Medulla oblongata (tissue), 1 donor: ENCODE results near the gene UBALD2.
"Not testable (repeated sequence)": the region's sequence is repeated elsewhere in the genome, so short reads cannot be mapped to it uniquely, and the experiment has no call there.

Experiments
- DNase-seq: peaks from one replicate; pipeline ENCODE4 v3.0.0-alpha.2; 2015; ENCODE audit errors: extremely low spot score

UBALD2 gene

GRCh38 chr17:76244721-76245120, 20.4 kb upstream of the UBALD2 start:
- DNase-seq: not testable (repeated sequence)

DNA sequence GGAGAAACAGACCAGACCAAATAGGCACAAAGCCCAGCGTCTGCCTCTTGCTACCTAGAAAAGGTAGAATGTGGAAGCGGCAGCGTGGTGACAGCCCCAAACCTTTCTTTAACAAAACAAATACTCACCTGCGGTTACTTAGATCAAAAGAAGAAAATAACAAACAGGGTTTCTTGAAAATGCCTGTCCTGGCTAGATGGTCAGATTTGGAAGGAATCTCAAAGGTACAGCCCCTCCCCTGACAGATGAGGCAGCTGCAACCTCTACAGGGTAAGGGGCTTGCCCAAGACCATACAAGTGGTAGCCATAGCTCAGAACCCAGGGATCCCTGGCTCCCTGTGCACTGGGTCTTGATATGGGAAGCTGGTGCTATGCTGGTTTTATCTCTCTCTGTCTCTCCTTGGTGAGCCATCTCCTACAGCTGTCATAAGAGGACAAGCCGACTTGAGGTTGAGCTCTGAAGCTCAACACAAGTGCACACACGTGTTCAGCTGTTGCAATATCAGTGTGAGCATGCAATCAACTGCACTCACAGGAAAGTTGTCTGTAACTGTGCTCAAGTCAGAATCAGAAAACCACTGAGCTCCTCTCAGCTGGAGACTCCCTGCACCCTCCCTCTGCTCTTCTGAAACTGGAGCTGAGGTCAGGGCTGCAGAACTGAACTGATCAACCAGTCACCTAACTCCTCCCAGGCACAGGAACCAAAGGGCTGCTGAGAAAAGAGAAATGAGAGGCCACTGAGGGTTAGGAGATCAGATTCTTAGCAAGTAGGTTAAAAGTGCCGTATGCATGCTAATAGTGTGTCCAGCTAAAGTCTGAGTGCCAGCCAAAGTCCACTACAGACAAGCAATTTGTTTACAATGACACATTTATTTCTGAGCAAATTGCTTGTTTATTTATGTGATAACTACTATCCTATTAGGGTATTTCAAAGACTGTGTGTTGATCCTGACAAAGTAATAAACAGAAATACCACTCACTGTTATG, 18.8 kb upstream of the UBALD2 start:
- DNase-seq: peak; percentile 30

DNA sequence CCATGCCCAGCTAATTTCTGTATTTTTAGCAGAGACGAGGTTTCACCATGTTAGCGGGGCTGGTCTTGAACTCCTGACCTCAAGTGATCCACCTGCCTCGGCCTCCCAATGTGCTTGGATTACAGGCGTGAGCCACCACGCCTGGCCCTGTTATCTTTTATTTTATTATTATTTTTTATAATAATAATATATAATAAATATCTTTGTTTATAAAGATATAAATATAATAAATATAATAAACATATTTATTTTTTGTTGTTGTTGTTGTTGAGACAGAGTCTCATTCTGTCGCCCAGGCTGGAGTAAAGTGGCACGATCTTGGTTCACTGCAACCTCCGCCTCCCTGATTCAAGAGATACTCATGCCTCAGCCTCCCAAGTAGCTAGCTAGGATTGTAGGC, 17.8 kb upstream of the UBALD2 start:
- DNase-seq: no peak

DNA sequence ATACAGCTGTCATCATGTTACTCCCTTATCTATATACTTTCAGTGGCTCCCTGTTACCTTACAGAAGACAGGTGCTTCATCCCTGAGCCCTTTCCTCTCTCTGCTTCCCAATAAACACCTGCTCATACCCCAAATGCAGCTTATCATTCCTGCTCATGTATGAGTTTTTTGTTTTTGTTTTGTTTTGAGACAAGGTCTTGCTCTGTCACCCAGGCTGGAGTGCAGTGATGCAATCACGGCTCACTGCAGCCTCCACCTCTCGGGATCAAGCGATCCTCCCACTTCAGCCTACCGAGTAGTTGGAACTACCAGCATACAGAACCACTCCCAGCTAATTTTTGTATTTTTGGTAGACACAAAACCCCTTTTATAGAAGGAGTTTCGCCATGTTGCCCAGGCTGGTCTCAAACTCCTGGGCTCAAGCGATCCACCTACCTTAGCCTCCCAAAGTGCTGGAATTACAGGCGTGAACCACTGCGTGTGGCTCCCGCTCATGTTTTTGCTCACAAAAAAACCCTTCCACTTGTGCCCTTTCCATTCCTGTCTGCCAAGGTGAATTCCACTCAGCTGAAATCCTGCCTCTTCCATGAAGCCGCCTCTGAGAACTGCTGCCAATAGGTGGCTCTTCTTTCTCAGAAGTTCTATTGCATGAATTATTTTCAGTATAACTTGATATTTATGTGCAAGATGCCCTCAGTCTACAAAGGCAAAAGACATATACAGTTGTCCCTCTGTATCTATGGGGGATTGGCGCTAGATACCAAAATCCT, 16.9 kb upstream of the UBALD2 start:
- no peak for DNase-seq

DNA sequence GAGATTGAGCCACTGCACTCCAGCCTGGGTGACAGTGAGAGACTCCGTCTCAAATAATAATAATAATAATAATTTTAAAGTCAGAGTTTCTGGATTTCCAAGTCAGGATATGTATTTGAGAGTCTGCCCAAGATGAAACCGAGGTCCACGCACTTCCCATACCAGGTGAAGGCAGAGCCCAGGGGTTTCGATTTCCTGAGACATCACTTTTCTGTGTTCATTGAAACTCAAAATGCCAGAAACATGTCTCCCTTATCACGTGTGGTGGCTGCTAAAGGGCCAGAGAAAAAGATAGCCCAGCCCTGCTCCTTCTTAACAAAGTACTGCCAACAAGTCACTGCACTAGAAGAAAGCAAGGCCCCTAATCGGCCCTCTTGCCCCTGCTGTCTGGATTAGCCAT, 15.0 kb upstream of the UBALD2 start:
- DNase-seq: no peak

DNA sequence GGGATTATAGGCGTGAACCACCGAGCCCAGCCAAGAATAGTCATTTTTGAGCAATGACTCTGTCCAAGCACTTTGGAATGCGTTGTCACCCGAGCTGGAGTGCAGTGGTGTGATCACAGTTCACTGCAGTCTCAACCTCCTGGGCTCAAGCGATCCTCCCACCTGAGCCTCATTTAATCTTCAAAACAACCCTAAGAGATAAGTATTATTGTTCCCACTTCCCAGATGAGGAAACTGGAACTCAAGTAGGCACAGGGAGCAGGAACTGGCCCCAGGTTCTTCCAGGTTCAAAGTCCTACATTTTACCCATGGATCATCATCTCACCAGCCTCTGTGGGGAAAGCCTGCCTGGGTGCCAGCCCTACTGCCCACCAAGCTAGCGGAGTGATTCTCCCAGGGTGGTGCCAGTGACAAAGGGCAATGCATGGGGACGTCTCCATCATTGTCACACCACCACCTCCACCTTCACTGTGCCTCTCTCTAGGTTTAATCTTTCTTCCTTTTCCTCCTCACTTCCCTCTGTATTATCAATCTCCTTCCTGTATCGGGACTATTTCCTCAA, 13.6 kb upstream of the UBALD2 start:
- DNase-seq: no peak

DNA sequence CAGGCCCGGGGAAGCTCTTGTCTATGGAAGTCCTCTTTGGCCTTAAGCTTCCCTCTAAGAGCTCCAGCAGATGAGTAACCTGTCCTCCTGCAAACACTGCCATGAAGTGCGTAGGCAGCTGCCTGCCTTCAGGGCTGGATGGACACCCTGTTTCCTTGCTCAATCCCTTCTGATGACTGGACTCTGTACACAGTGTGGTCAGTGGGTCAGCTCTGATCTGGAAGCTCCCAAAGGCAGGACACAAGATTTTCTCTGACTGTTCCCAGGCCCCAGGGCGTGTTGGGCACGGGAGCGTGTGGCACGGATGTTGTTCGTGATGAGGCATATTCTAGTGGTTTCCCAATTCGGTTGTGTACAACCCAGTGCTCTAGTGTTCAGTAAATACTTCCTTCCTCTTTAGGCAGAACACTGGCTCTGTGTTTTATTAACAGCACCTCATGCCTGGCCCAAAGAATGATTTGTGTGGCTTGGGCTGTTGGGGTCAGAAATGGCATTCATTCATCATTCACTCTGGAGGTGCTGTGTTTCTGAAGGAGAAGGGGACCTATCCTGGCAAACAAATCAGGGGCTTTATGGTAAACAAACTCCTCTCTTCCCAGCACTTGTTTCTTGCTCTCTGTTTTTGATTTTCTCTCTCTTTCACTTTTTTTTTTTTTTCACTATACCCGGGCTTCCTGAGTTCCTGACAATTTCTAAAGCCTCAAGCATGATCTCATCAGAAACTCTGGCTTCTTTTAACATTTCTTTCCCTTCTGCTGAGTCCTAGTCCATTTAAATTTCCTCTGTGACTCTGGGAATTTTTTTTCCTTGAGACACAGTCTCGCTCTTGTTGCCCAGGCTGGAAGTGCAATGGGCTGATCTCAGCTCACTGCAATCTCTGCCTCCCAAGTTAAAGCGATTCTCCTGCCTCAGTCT, 12.9 kb upstream of the UBALD2 start:
- DNase-seq: peak; percentile 58

DNA sequence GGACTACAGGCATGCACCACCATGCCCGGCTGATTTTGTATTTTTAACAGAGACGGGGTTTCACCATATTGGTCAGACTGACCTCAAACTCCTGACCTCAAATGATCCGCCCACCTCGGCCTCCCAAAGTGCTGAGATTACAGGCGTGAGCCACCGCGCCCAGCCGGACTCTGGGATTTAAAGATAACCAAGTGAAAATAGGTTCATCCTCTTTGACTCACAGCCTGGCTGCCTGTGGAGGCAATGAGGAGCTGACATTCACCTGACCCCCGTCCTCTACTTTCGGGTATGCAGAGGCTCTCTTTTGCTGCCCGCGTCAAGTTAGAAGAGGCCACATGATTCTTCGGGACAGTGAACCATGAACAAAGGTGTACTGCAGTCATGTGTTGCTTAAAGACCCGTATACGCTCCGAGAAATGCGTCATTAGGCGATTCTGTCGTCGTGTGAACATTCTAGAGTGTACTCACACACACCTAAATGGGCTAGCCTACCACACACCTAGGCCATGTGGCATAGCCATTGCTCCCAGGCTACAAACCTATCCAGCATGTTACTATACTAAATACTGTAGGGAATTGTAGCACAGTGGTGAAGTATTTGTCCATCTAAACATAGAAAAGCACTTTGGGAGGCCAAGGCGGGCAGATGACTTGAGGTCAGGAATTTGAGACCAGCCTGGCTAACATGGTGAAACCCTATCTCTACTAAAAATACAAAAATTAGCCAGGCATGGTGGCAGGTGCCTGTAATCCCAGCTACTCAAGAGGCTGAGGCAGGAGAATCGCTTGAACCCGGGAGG, 12.0 kb upstream of the UBALD2 start:
- not testable (repeated sequence) for DNase-seq

GRCh38 chr17:76253841-76254240, 11.3 kb upstream of the UBALD2 start:
- no peak for DNase-seq

DNA sequence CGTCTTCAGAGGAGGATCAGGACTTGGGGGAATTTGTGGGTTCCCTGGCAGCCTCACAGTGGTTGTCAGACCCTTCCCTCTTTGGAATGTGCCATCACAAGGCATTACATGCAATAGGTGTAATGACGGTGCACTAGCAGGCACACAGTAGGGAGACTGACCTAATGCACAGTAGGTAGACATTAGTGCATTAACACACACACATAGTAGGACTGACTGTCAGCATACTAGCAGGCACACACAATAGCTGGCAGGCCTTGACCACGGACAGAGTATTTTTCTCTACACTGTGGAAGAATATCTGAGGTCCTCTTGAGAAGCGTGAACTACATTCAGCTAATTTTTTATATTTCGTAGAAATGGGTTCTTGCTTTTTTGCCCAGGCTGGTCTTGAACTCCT, 10.9 kb upstream of the UBALD2 start:
- no peak for DNase-seq

GRCh38 chr17:76255801-76256429, 9.2 kb upstream of the UBALD2 start:
- DNase-seq: no peak

GRCh38 chr17:76256430-76257050, 8.6 kb upstream of the UBALD2 start:
- not testable (repeated sequence) for DNase-seq

GRCh38 chr17:76260220-76260619, 4.9 kb upstream of the UBALD2 start:
- no peak for DNase-seq

- no peak for DNase-seq
Observed at GRCh38 chr17:76260669-76261068, 4.5 kb upstream of the UBALD2 start.

DNA sequence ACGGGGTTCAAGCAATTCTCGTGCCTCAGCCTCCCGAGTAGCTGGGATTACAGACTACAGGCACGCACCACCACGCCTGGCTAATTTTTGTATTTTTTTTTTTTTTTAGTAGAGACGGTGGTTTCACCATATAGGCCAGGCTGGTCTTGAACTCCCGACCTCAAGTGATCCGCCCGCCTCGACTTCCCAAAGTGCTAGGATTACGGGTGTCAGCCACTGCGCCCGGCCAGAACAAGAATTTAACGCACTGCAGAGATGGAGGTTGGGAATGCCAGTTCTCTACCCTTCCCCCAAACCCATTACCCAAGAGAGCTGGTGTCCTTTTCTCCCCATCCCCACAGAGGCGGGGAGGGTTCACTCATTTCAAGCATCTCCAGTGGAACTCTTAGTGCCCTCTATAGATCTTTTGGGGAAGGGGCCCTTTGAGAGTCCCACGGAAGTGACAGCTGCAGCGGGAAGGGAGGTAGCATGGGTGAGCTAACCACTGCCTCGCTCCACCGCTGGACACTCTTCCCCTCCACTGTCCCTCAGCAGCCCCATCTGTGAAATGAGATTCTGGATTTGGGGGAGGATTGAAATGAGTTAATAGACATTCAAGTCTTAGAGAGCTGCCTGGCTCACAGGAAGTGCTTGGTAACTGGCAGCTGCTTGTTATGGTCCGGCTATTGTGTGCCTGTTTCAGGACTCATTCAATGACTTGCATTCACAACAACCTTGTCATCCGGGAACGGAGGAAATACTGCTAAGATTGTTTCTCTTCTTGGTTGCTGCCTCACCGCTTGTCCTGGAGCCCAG, 3.5 kb upstream of the UBALD2 start:
- peak; percentile 75 for DNase-seq

DNA sequence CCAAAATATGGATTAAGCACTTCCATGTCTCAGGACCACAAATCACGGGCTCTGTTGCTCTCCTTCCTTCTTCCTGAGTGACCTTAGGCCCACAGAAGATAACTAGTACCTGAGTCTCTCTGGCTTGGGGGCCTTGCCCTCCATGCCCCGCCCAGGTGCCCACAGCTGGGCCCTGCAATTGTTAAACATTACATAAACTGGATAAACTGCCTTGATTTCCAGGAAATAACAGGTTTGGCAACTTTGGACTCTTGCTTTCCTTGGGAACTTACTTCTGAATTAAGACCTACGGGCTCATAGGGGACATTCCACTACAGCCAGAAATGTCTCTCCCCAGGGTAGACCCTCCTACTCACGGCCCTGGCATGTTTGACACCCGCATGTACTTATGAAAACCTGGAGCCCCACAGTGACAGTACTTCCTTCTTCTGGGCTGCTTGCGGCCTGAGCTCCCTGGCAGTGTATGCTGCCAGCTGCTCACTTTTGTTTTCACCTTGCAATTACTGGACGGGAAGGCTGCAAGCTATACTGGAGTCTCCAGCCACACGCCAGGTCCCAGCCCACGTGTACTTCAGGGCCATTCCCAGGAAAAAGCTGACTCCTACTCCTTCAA, 2.3 kb upstream of the UBALD2 start:
- peak; percentile 42 for DNase-seq

DNA sequence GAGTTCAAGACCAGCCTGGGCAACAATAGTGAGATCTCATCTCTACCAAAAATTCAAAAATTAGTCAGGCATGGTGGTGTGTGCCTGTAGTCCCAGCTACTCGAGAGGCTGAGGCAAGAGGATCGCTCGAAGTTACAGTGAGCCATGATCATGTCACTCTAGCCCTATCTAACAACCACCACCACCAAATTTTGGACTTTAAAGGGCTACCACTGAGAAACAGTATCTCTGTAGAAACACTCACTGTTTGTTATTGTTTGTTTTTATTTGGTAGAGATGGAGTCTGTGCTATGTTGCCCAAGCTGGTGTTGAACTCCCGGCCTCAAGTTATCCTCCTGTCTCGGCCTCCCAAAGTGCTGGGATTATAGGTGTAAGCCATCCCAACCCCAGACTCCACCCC, 1.3 kb upstream of the UBALD2 start:
- DNase-seq: no peak

DNA sequence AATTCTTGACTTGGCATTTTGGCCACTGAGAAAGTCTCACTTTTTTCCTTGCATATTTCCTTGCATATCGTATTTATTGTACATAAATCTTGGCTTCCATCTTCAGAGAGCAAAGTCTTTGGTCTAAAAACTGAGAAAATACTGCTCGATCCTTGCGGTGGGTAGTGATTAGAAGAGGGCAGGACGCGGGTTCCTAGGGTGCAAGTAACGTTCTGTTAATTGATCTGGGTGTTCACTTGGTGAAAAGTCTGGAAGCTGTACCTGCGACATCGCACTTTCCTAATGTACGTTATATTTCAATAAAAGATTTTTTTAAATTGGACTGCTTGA, 758 bp upstream of the UBALD2 start:
- DNase-seq: no peak
